Fibroblast of lung (primary cell): Measurements from ENCODE around the gene TAOK3.

Experiments used
- EZH2 ChIP-seq: IDR thresholded peaks from 2 replicates; pipeline ENCODE4 v1.5.1; 2012; ENCODE audit warnings: low read length, control low read depth, mild to moderate bottlenecking; ENCODE audit errors: missing control alignments
- TF ChIP-seq, protein P1 (sequence below), 2 donors: IDR thresholded peaks in 1 of 2; conservative IDR thresholded peaks in 1 of 2; 1 replicate in 1 of 2; 2 replicates in 1 of 2; pipeline ENCODE4 v1.5.1; 2011 to 2012; ENCODE audit warnings: low read length in 2 of 2, control low read depth in 1 of 2, inconsistent platforms in 1 of 2, low read depth in 1 of 2, mild to moderate bottlenecking in 1 of 2

DNA sequence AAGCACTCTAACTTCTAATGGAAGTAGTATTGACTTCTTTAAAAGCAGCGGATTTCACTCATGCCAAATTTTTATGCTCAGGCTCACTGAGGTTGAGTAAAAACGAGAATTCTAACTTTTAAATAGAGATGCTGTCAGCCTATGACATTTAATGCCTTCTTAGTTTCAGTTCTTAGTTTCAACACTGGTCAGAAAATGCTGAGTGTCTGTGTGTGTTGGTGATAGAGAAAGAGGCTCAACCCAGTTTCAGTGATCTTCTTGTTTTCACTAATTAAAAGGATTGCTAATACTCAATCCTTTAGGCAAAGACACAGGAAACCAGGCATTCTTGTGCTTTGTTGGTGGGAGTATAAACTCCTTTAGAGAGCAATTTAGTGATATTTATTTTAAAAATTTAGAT lies 205.8 kb downstream of the TAOK3 start:
- TF ChIP-seq, protein P1, sequence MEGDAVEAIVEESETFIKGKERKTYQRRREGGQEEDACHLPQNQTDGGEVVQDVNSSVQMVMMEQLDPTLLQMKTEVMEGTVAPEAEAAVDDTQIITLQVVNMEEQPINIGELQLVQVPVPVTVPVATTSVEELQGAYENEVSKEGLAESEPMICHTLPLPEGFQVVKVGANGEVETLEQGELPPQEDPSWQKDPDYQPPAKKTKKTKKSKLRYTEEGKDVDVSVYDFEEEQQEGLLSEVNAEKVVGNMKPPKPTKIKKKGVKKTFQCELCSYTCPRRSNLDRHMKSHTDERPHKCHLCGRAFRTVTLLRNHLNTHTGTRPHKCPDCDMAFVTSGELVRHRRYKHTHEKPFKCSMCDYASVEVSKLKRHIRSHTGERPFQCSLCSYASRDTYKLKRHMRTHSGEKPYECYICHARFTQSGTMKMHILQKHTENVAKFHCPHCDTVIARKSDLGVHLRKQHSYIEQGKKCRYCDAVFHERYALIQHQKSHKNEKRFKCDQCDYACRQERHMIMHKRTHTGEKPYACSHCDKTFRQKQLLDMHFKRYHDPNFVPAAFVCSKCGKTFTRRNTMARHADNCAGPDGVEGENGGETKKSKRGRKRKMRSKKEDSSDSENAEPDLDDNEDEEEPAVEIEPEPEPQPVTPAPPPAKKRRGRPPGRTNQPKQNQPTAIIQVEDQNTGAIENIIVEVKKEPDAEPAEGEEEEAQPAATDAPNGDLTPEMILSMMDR (conservative IDR thresholded peaks at IDR 0.05 in 1 of 2, IDR thresholded peaks at IDR 0.05 in 1 of 2; ENCODE audit: low read depth in 1 of 2, low read length in 2 of 2): no peak
- TF ChIP-seq EZH2: no peak
